SKM-1 (cell line): ENCODE results near the gene PRIM1.
"Not testable (repeated sequence)": the region's sequence is repeated elsewhere in the genome, so short reads cannot be mapped to it uniquely, and the experiment has no call there.

Experiments
- DNase-seq: peaks from one replicate; lab custom pipeline; 2025; ENCODE audit not compliant: unreplicated experiment; lab: John Stamatoyannopoulos, UW

The PRIM1 gene

DNA sequence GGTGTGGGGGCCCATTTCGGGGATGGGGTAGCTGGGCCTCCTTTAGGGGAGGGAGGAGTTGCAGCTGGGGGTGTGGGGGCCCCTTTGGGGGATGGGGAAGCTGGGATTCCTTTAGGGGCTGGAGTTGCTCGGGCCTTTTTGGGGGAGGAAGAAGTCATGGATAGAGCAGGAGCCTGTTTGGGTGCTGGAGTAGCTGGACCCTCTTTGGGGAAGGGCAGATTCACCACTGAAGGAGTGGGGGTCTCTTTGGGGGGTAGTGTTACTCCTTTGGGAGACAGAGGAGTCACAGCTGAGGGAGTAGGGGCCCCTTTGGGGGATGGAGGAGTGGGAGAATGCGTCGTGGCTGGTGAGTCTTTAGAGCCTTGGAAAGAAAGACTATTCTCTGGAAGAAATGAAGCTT, 33.5 kb downstream of the PRIM1 start:
- no peak for DNase-seq

DNA sequence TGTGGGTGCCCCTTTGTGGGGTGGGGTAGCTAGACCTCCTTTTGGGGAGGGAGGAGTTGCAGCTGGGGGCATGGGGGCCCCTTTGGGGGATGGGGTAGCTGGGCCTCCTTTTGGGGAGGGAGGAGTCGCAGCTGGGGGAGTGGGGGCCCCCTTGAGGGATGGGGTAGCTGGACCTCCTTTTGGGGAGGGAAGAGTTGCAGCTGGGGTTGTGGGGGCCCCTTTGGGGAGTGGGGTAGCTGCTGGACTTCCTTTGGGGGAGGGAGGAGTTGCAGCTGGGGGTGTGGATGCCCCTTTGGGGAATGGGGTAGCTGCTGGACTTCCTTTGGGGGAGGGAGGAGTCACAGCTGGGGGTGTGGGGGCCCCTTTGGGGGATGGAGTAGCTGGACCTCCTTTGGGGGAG, 34.0 kb downstream of the PRIM1 start:
- DNase-seq: no peak

DNA sequence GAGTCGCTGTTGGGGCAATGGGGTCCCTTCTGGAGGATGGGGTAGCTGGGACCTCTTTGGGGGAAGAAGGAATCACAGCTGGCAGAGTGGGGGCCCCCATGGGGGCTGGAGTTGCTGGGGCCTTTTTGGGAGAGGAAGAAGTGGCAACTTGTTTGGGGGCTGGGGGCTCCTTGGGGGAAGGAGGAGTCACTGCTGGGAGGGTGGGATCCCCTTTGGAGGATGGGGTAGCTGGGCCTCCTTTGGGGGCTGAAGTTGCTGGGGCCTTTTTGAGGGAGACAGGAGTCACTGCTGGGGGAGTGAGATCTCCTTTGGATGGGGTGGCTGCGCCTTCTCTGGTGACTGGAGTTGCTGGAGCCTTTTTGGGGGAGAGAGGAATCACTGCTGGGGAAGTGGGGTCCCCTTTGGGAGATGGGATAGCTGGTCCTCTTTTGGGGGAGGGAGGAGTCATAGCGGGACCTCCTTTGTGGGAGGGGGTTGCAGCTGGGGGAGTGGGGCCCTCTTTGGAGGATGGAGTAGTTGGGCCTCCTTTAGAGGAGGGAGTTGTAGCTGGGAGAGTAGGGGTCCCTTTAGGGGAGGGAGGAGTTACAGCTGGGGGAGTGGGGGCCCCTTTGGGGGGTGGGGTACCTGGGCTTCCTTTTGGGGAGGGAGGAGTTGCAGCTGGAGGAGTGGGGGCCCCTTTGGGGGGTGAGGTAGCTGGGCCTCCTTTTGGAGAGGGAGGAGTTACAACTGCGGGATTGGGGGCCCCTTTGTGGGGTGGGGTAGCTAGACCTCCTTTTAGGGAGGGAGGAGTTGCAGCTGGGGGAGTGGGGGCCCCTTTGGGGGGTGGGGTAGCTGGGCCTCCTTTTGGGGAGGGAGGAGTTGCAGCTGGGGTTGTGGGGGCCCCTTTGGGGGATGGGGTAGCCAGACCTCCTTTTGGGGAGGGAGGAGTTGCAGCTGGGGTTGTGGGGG, 34.9 kb downstream of the PRIM1 start:
- DNase-seq: no peak

DNA sequence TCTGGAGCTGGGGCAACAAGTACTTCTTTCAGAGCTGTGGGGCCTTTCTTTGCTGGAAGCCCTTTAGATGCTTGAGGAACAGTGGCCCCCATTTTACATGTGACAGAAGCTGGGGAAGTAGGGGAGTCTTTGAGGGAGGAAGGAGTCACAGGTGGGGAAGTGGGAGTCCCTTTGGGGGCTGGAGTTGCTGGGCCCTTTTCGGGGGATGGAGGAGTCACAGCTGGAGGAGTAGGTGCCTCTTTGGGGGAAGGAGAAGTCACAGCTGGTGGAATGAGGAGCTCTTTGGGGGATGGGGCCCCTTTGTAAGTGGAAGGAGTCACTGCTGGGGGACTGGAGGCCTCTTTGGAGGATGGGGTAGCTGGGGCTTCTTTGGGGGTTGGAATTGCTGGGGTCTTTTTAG, 35.7 kb downstream of the PRIM1 start:
- no peak for DNase-seq

DNA sequence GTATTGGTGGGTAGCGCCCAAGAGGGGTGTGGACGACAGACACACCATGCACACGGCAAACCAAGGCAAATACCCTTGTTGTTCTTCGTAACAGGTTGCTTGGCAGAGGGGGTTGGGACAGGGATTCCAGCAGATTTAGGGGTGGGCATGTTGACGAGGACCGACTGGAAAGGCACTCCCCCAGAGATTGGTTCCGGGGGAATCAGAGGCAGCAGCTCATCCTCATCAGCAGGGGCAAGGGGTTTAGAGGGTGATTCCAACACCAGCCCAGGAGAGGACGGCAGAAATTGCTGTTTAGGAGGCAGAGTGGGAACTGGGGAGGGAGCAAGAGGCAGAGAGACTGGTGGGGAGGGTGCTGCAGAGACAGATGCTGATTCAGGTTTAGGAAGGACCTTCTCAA, 36.3 kb downstream of the PRIM1 start:
- no peak for DNase-seq

GRCh38 chr12:56714431-56714929, 37.6 kb downstream of the PRIM1 start:
- DNase-seq: no peak

GRCh38 chr12:56713345-56713744, 38.8 kb downstream of the PRIM1 start:
- no peak for DNase-seq

DNA sequence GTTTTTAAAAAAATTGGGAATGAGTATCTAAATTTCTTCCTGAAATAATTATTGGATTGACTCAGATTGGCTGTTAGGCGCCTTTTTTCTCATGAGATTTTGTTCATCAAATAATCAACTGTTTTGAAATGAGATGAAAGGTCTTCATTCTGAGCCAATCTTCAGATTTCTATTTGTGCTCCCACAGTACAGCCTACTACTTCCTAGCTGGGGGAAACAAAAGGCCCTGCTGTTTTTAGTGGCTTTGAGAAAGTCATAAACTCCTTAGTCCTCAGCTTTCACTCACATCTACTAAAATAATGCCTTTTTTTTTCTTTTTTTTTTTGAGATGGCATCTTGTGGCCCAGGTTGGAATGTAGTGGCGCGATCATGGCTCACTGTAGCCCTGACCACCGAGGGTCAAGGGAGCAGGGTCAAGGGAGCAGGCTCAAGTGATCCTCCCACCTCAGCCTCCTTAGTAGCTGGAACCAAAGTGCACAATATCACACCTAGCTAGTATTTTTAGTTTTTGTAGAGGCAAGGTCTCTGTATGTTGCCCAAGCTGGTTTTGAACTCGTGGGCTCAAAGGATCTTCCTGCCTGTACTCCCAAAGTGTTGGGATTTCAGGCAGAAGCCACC, 42.3 kb downstream of the PRIM1 start:
- DNase-seq: no peak

DNA sequence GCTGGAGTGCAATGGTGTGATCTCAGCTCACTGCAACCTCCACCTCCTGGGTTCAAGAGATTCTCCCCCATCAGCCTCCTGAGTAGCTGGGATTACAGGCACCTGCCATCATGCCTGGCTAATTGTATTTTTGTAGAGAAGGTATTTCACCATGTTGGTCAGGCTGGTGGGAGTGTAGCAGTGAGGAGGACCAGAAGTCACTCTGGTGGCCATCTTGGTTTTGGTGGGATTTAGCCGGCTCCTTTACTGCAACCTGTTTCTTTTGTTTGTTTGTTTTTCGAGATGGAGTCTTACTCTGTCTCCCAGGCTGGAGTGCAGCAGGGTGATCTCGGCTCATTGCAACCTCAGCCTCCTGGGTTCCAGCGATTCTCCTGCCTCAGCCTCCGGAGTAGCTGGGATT, 47.6 kb downstream of the PRIM1 start:
- DNase-seq: not testable (repeated sequence)

GRCh38 chr12:56699020-56699661, 53.0 kb downstream of the PRIM1 start:
- no peak for DNase-seq

DNA sequence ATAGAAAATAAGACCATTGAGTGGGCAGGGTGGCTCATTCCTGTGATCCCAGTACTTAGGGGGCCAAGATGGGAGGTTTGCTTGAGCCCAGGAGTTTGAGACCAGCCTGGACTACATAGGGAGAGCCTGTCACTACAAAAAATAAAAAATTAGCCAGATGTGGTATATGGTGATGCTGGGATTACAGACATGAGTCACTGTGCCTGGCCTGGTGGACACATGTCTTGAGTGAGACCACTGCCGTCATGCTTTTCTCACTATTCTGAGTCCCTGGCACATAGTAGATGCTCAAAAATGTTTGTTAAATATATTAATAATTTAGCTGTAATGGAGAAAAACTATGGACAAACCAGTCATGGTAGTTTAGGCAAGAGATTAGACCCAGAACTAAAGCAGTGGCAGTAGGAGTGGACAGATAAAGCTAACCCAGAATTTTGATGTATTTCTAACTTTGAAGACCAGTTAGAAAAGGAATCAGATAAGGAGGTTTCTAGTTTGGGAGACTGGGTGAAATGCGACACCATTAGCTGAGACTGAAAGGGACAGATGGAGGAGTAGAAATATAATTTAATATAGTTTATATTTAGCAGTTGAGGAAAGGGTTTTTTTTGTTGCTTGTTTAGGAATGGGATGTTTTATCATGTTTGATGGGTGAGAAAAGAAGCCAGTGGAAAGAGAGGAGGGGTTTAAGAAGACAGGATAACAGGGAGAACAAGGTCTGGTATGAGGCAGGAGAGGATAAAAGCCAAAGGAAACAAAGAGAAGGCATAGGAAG, 56.6 kb downstream of the PRIM1 start:
- DNase-seq: no peak

GRCh38 chr12:56694161-56694560, 58.0 kb downstream of the PRIM1 start:
- no peak for DNase-seq

DNA sequence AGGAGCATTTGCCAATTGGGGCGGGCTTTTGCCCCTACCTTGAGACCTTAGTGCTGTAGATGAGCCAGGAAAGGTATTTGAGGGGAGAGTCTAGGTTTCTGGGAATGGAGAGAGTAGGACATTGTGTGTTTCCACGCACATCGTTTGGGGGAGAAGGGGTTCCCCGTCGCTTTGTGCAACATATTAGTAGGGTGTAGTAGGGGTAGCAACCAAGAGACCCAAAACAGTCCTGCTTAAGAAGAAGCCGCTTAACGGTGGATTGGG, 63.3 kb downstream of the PRIM1 start:
- no peak for DNase-seq

GRCh38 chr12:56688129-56688845, 63.8 kb downstream of the PRIM1 start, which contains the start of gene PTGES3:
PTGES3 (minus strand) TSS chr12:56688284; CDS start chr12:56687999, 285 bp downstream.
- DNase-seq: peak; percentile 84

DNA sequence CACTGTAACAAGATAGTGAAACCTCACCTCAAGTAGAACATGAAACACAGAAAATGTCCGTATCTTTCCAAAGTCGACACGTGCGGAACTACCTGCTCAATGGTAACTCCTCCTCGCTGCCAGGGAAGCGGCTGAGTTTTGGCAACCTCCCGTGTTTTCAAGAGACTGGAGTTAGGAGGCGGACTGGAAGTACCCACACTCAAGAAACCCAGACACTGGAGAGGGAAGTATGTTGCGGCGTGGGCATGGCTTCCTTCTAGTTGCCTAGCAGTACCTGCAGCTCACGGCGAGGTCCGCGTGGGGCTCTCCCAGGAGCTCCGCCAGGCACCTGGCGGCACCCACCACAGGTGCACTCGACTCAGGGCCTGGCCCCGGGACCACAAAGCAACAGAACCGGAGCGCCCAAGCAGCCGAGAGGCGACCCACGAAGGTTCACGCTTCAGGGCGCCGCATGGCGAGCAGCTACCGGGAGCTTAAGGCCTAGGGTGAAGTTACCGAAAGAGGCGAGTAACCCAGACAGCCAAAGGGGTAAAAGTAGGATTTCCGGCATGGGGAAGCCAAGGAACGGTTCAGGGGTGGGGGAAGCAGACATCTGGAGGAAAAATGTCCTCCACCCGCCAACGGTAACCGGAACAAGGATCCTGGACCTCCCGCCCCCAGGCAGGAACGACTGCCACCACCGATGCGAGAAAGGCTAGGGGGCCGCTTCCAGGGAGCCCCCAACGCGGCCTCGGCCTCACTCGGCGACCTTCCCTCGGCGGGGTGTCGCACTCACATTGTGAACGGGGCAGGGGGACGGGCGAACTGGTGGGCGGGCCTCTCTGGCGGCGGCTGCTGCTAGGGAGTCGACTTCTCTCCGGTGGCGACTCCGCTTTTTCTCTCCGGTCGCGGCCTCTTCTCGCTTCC, 64.6 kb downstream of the PRIM1 start:
- DNase-seq: no peak

- no peak for DNase-seq
These were observed 67.3 kb downstream of the PRIM1 start for GRCh38 chr12:56684745-56685359.

DNA sequence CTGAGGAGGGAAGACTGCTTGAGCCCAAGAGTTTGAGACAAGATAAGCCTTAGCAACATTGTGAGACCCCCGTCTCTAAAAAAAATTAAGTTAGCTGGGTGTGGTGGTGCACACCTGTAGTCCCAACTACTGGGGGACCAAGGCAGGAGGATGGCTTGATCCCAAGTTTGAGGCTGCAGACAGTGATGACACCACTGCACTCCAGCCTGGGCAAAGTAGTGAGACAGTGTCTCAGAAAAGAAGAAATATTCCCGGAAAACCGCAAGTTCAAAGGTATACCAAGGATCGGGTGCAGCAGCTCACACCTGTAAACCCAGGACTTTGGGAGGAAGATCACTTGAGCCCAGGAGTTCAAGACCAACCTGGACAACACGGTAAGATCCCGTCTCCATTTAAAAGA, 69.8 kb downstream of the PRIM1 start:
- no peak for DNase-seq
